Measurements from ENCODE around the gene RNF157. TPM values are rescaled to one million over a fixed set of nuclear protein-coding genes. Genes with fewer than 3 reads are reported as not detected.
"Not testable (repeated sequence)": the region's sequence is repeated elsewhere in the genome, so short reads cannot be mapped to it uniquely, and the experiment has no call there.

RNF157 gene
- total RNA-seq, 4 donors from 2014 or later = 8.4 to 23.5 (median 17.4) TPM

- TF ChIP-seq, protein P1, sequence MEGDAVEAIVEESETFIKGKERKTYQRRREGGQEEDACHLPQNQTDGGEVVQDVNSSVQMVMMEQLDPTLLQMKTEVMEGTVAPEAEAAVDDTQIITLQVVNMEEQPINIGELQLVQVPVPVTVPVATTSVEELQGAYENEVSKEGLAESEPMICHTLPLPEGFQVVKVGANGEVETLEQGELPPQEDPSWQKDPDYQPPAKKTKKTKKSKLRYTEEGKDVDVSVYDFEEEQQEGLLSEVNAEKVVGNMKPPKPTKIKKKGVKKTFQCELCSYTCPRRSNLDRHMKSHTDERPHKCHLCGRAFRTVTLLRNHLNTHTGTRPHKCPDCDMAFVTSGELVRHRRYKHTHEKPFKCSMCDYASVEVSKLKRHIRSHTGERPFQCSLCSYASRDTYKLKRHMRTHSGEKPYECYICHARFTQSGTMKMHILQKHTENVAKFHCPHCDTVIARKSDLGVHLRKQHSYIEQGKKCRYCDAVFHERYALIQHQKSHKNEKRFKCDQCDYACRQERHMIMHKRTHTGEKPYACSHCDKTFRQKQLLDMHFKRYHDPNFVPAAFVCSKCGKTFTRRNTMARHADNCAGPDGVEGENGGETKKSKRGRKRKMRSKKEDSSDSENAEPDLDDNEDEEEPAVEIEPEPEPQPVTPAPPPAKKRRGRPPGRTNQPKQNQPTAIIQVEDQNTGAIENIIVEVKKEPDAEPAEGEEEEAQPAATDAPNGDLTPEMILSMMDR (IDR thresholded peaks at IDR 0.05) = no peak
- ATAC-seq (ENCODE audit: low FRiP score) (no peak), DNase-seq (ENCODE audit: low spot score) (no peak)
Observed at GRCh38 chr17:76236603-76237002, 3.7 kb downstream of the RNF157 start.

GRCh38 chr17:76235883-76236282 lies 4.4 kb downstream of the RNF157 start:
- DNase-seq (ENCODE audit: low spot score) (no peak), ATAC-seq (ENCODE audit: low FRiP score) (no peak)
- TF ChIP-seq, protein P1 (IDR thresholded peaks at IDR 0.05) = no peak

DNA sequence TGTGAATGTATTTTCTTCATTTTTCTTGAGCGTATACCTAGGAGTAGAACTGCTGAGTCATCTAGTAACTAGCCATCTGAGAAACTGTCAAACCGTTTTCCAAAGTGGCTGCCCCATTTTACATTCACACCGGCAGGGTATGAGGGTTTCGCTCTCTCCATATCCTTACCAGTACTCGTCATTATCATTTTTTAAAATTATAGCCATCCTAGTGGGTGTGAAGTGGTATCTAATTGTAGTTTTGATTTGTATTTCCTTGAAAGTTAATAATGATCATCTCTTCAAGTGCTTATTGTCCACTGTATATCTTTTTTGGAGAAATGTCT lies 6.0 kb downstream of the RNF157 start:
- TF ChIP-seq, protein P1 (IDR thresholded peaks at IDR 0.05) = no peak
- ATAC-seq (ENCODE audit: low FRiP score) (no peak), DNase-seq (ENCODE audit: low spot score) (no peak)

GRCh38 chr17:76233588-76234353 lies 6.5 kb downstream of the RNF157 start:
- TF ChIP-seq, protein P1 (IDR thresholded peaks at IDR 0.05) = no peak
- no peak for ATAC-seq (ENCODE audit: low FRiP score)
- no peak for DNase-seq (ENCODE audit: low spot score)

DNA sequence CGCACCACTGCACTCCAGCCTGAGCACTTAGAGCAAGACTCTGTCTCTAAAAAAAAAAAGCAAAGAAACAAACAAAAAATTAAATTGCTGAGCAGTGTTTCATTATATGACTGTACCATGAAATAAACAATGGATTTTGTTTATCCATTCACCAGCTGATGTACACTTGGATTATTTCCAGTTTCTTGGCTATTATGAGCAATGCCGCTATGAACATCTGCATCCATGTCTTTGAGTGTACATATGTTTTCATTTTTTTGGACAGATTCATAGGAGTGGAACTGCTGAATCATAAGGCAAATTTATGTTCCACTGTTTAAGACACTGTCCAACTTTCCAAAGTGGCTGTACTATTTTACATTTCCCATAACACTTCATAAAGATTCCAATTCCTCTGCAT lies 8.0 kb downstream of the RNF157 start:
- ATAC-seq (ENCODE audit: low FRiP score) (no peak), DNase-seq (ENCODE audit: low spot score) (no peak)
- TF ChIP-seq, protein P1 (IDR thresholded peaks at IDR 0.05) = no peak

DNA sequence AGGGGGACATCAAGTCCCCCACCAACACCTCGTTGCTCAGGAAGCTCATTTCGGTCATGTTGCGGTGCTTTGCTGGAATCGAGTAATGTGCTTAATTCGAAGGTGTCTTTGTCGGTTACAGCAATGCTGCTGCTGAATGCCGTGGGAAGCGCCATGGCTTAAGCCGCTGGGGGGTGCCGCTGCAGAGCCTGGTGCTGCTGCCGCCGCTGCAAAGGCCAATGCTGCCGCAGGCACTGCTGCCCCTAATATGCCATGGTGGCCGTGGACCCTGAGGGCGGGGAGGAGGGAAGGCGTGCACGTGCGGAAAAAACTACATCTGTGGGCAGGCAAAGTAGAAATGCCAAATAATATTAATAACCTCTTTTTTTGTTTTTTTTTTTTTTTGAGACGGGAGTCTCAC lies 13.5 kb downstream of the RNF157 start:
- not testable (repeated sequence) for DNase-seq (ENCODE audit: low spot score); ATAC-seq (ENCODE audit: low FRiP score)

GRCh38 chr17:76225373-76226086 lies 14.8 kb downstream of the RNF157 start:
- DNase-seq (ENCODE audit: low spot score); ATAC-seq (ENCODE audit: low FRiP score): not testable (repeated sequence)

DNA sequence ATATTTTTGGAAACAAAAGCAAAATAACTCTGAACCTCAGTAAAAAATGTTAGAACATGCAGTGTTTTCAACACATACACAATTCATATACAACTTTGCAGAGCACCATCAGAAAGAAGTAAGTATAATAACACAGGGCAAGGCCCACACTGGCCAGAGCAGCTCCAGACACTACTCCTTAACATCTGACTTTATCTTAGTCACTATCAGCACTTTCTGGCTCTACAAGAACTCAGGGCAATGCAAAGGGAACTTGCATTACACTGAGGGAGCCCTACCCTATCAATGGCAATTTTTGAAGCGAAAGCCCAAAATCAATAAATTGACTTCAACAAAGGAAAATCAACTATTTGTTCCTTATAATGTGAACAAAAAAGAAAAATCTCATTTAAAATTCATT lies 16.5 kb downstream of the RNF157 start:
- DNase-seq (ENCODE audit: low spot score) (no peak), ATAC-seq (ENCODE audit: low FRiP score) (no peak)
- TF ChIP-seq, protein P1 (IDR thresholded peaks at IDR 0.05) = no peak

Data from omental fat pad (tissue), 4 donors.